Left lung (tissue), 10 donors: ENCODE results near the gene OTUD7B. TPM values are rescaled to one million over a fixed set of nuclear protein-coding genes. Genes with fewer than 3 reads are reported as not detected.

ENCODE experiments used
- ATAC-seq: fragments of 200-7000 bp; cut with Tn5 transposase; one replicate; pipeline ENCODE4 v1.9.1; 2020; ENCODE audit warnings: moderate library complexity
- DNase-seq, 4 donors: peaks; one replicate each; pipeline ENCODE4 v3.0.0-alpha.2; 2013 to 2020
- H3K27ac ChIP-seq, 2 donors: fragments of 200-600 bp; sonication (generic) in 1 of 2; one replicate each; pipeline versions ENCODE4 v1.5.0 to v1.8.0; 2020 to 2021
- H3K27me3 ChIP-seq, 2 donors: fragments of 200-600 bp; sonication (generic) in 1 of 2; one replicate each; pipeline versions ENCODE4 v1.5.0 to v1.8.0; 2020 to 2021
- H3K36me3 ChIP-seq, 2 donors: fragments of 200-600 bp; sonication (generic) in 1 of 2; one replicate each; pipeline versions ENCODE4 v1.5.0 to v1.8.0; 2020 to 2021
- H3K4me1 ChIP-seq, 2 donors: fragments of 200-600 bp; one replicate each; pipeline ENCODE4 v1.8.0; 2021
- H3K4me3 ChIP-seq, 2 donors: fragments of 200-600 bp; sonication (generic) in 1 of 2; one replicate each; pipeline versions ENCODE4 v1.5.0 to v1.8.0; 2020 to 2021; ENCODE audit warnings: mild to moderate bottlenecking in 1 of 2
- H3K9me3 ChIP-seq, 2 donors: fragments of 200-600 bp; sonication (generic) in 1 of 2; one replicate each; pipeline versions ENCODE4 v1.5.0 to v1.8.0; 2020 to 2021
- CTCF ChIP-seq, 2 donors: fragments of 200-600 bp; sonication (generic) in 1 of 2; IDR thresholded peaks; one replicate each; pipeline versions ENCODE4 v1.5.0 to v1.8.0; 2021; ENCODE audit warnings: antibody characterized with exemption in 2 of 2
- intact Hi-C, 2 donors: fragments of 100-400 bp; cut with DNase I; formaldehyde crosslinking; loops; one replicate each; pipeline versions ENCODE4 v1.11.2 to v1.14.2; 2022
- polyA plus RNA-seq, 6 donors: library from polyadenylated mRNA; unstranded; fragments of 120-200 nt; gene quantifications; one replicate each; pipeline ENCODE4 v1.2.1, GENCODE V29; 2013; ENCODE audit not compliant: insufficient read length in 6 of 6
- total RNA-seq, 2 donors: library from RNA; stranded (reverse); fragmentation: NEBNext Ultra II Directional; extraction: Animal tissue kit (Norgen Biotek cat#: 25700); gene quantifications; one replicate each; pipeline ENCODE4 v1.2.1, GENCODE V29; 2021
- donor health status: DM: no; HTN: yes; CAD: no.
- donor health status: DM: no; HTN: no; CAD: no.

OTUD7B gene
- total and polyA plus RNA-seq, 8 donors = 18.9 to 31.7 (median 20.4) TPM

DNA sequence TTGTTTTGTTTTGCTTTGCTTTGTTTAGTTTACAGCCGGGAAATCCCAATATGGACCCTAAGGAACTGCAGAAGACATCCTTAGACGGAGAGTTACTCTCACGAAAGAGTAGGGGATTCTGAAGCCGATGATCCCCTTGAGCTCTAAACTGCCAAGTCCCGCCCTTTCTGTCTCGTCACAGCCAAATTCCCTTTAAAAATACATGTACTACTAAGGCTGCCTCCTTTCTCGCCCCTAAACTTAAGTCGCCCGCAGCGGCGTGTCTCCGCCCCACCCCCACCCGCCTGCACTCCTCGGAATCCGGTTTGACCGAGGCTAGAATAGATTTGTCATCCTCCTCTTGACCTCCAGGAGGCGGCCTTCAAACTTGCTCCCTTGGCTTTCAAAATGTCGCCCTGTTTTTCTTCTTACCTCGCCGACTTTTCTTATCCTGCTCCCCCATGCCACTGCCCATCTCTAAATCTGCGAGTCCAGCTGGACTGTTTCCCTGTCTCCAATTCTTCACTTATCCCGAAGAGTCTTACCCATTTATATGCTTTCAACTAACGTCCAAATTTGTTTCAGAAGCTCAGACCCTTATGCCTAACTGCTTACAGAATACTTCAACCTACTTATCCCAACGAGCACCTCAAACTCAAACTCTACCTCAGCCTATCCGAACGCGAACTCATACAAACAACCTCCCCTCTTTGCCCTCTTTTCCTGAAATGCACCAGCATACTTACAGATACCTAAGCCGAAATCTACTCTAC lies 122.1 kb downstream of the OTUD7B start:
- peak; percentile 84 to 91 (median 87) for DNase-seq
- TF ChIP-seq CTCF (IDR thresholded peaks at IDR 0.05) = peak; percentile 30 to 50
- Histone ChIP-seq H3K4me3 (peak overlapping the region; percentile 56 to 61), H3K27ac (peak overlapping the region; percentile 97 to 100), H3K4me1 (peaks cover 4 to 27% of the 10 kb centered on the region in 2 donors), H3K36me3 (no peaks in the 10 kb centered on the region), H3K27me3 (no peaks in the 10 kb centered on the region), H3K9me3 (no peaks in the 10 kb centered on the region)
- intact Hi-C loops = no loop called here
- ATAC-seq = peak; percentile 51

Other genes starting within 250 kb of the OTUD7B start
- 10 to 100 TPM; 16.7 to 43.6 TPM for gene FCGR1A, start 228.0 kb downstream of the OTUD7B start, total RNA-seq
- gene FCGR1A, start 228.0 kb downstream of the OTUD7B start, polyA plus RNA-seq = 1 to 10 TPM; 3.0 to 4.2 (median 3.3) TPM
- gene BOLA1, start 111.2 kb downstream of the OTUD7B start, total RNA-seq = 10 to 100 TPM; 11.4 to 13.1 TPM
- 10 to 100 TPM; 13.8 to 20.1 (median 15.9) TPM for gene BOLA1, start 111.2 kb downstream of the OTUD7B start, polyA plus RNA-seq
- gene SV2A, start 92.9 kb downstream of the OTUD7B start, total RNA-seq = 1 to 10 TPM; 3.3 to 3.4 TPM
- gene SV2A, start 92.9 kb downstream of the OTUD7B start, polyA plus RNA-seq = 1 to 10 TPM; 6.0 to 7.9 (median 6.6) TPM
- 10 to 100 TPM; 39.4 to 54.0 TPM for gene SF3B4, start 82.9 kb downstream of the OTUD7B start, total RNA-seq
- gene SF3B4, start 82.9 kb downstream of the OTUD7B start, polyA plus RNA-seq = 10 to 100 TPM; 55.2 to 78.8 (median 70.3) TPM
- gene MTMR11, start 73.8 kb downstream of the OTUD7B start, total RNA-seq = 10 to 100 TPM; 12.7 to 18.0 TPM
- 10 to 100 TPM; 24.6 to 34.2 (median 26.4) TPM for gene MTMR11, start 73.8 kb downstream of the OTUD7B start, polyA plus RNA-seq
- gene VPS45, start 57.0 kb upstream of the OTUD7B start, total RNA-seq = 10 to 100 TPM; 36.7 to 41.7 TPM
- gene VPS45, start 57.0 kb upstream of the OTUD7B start, polyA plus RNA-seq = 10 to 100 TPM; 62.8 to 81.2 (median 72.5) TPM
- gene PLEKHO1, start 139.2 kb upstream of the OTUD7B start, total RNA-seq = 10 to 100 TPM; 35.3 to 51.2 TPM
- 10 to 100 TPM; 44.1 to 55.1 (median 48.3) TPM for gene PLEKHO1, start 139.2 kb upstream of the OTUD7B start, polyA plus RNA-seq
- gene ANP32E, start 225.4 kb upstream of the OTUD7B start, total RNA-seq = 10 to 100 TPM; 27.3 to 31.4 TPM
- gene ANP32E, start 225.4 kb upstream of the OTUD7B start, polyA plus RNA-seq = 100 to 1,000 TPM in 2 of 6 donors, 10 to 100 TPM in 4; 72.4 to 112 (median 88.7) TPM
- gene CA14, start 247.0 kb upstream of the OTUD7B start, total RNA-seq = under 1 TPM; 0.18 to 0.44 TPM
- gene CA14, start 247.0 kb upstream of the OTUD7B start, polyA plus RNA-seq = 1 to 10 TPM; 4.4 to 5.7 (median 4.6) TPM